Right lobe of liver (tissue), 4 donors: ENCODE measurements around the gene SLC38A10.

Source experiments
- POLR2A ChIP-seq: fragments of 450-650 bp; IDR thresholded peaks from one replicate; pipeline ENCODE4 v1.6.1; 2017; ENCODE audit warnings: antibody characterized with exemption, mild to moderate bottlenecking
- TF ChIP-seq, protein P1 (sequence below), 4 donors: fragments of 200-600 bp in 3 of 4; fragments of 450-650 bp in 1 of 4; IDR thresholded peaks; one replicate each; pipeline versions ENCODE4 v1.5.1 to v1.8.0; 2016 to 2022; ENCODE audit warnings: antibody characterized with exemption in 4 of 4, mild to moderate bottlenecking in 2 of 4
- donor health status: DM: no; HTN: no; CAD: no.
- donor health status: DM: no; HTN: no; CAD: no.
- donor health status: DM: no; HTN: yes; CAD: no.

DNA sequence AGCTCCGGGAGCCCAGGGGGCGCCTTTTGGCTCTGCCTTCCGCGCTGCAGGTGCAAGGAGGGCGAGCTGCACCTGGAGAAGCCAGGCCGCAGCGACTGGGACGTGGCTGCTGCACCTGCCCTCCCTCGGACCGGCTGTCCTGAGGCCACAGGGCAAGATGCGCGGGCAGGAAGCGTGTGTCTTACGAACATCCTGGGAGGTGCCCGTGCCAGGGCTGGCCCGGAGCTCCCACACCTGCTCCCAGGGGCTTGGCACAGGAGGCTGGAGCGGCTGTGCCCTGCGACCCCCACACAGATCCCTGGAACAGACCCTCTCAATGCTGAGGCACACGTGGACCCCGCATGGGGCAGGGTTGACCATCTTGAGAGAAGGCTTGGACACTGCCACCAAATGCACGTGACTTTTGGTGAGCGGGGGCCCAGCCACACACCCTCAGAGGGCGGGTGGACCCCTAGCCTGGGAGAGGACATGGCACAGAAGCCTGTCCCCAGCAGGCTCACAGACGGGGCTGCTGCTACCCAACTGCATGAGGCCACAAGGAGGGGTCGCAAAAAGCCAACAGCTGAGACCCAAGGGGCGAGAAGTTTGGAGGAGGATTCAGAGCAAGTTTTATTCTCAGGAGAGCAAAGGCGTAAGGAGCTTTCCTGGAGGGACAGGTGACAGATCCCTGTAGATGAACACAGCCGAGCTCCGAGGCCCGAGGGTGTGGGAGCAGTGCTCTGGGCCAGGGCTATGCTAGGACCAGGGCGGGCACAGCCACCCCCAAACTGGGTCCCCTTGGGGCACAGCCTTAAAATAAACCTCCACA lies 44.6 kb downstream of the SLC38A10 start:
- TF ChIP-seq, protein P1, sequence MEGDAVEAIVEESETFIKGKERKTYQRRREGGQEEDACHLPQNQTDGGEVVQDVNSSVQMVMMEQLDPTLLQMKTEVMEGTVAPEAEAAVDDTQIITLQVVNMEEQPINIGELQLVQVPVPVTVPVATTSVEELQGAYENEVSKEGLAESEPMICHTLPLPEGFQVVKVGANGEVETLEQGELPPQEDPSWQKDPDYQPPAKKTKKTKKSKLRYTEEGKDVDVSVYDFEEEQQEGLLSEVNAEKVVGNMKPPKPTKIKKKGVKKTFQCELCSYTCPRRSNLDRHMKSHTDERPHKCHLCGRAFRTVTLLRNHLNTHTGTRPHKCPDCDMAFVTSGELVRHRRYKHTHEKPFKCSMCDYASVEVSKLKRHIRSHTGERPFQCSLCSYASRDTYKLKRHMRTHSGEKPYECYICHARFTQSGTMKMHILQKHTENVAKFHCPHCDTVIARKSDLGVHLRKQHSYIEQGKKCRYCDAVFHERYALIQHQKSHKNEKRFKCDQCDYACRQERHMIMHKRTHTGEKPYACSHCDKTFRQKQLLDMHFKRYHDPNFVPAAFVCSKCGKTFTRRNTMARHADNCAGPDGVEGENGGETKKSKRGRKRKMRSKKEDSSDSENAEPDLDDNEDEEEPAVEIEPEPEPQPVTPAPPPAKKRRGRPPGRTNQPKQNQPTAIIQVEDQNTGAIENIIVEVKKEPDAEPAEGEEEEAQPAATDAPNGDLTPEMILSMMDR (IDR thresholded peaks at IDR 0.05) = no peak
- no peak for TF ChIP-seq POLR2A
